CD14-positive monocyte (primary cell): ENCODE measurements around the gene NEK6. TPM values are rescaled to one million over a fixed set of nuclear protein-coding genes. Genes with fewer than 3 reads are reported as not detected.

ENCODE experiments used
- DNase-seq, 3 donors: peaks; one replicate each; pipeline ENCODE4 v3.0.0-alpha.2; 2011 to 2022
- H2AFZ ChIP-seq: 2 replicates; pipeline ENCODE4 v1.6.0; 2012; ENCODE audit warnings: mild to moderate bottlenecking, low read depth, low read length, inconsistent platforms; ENCODE audit not compliant: insufficient read depth, poor library complexity, severe bottlenecking
- H3K27ac ChIP-seq, 2 donors: 1 replicate in 1 of 2; 2 replicates in 1 of 2; pipeline ENCODE4 v1.5.1; 2012 to 2013; ENCODE audit warnings: low read length in 2 of 2, control low read depth in 1 of 2, inconsistent platforms in 1 of 2, low read depth in 1 of 2, mild to moderate bottlenecking in 1 of 2
- H3K27me3 ChIP-seq, 2 donors: one replicate each; pipeline versions ENCODE4 v1.6.0 to v1.6.1; 2011 to 2013; ENCODE audit warnings: low read length in 2 of 2; ENCODE audit not compliant: control insufficient read depth in 2 of 2, insufficient read depth in 2 of 2
- H3K36me3 ChIP-seq, 2 donors: replicated peaks in 1 of 2; 1 replicate in 1 of 2; 2 replicates in 1 of 2; pipeline versions ENCODE4 v1.5.1 to v1.6.1; 2012 to 2013; ENCODE audit warnings: low read length in 2 of 2, control low read depth in 1 of 2, inconsistent platforms in 1 of 2, mild to moderate bottlenecking in 1 of 2; ENCODE audit not compliant: insufficient read depth in 2 of 2, control insufficient read depth in 1 of 2
- H3K4me1 ChIP-seq, 2 donors: 1 replicate in 1 of 2; 2 replicates in 1 of 2; pipeline versions ENCODE4 v1.5.1 to v1.6.1; 2012 to 2013; ENCODE audit warnings: low read length in 2 of 2, control low read depth in 1 of 2, inconsistent platforms in 1 of 2, mild to moderate bottlenecking in 1 of 2, moderate library complexity in 1 of 2; ENCODE audit not compliant: insufficient read depth in 2 of 2, control insufficient read depth in 1 of 2
- H3K4me2 ChIP-seq: replicated peaks from 2 replicates; pipeline ENCODE3; 2012; ENCODE audit warnings: low read length, moderate library complexity, mild to moderate bottlenecking; ENCODE audit not compliant: poor library complexity, severe bottlenecking; ENCODE audit errors: extremely low read depth
- H3K4me3 ChIP-seq, 3 experiments: fragments of 200-600 bp in 1 of 3; sonication (generic) in 1 of 3; replicated peaks in 1 of 3; 1 replicate in 2 of 3; 2 replicates in 1 of 3; pipeline ENCODE4 v1.5.1; 2011 to 2013; ENCODE audit warnings: low read length in 3 of 3, mild to moderate bottlenecking in 3 of 3, control low read depth in 2 of 3, low read depth in 2 of 3, inconsistent platforms in 1 of 3, moderate library complexity in 1 of 3
- H3K79me2 ChIP-seq: 2 replicates; pipeline ENCODE4 v1.6.0; 2012; ENCODE audit warnings: mild to moderate bottlenecking, control low read depth, inconsistent platforms, low read length, moderate library complexity; ENCODE audit not compliant: insufficient read depth
- H3K9ac ChIP-seq: 2 replicates; pipeline ENCODE4 v1.6.0; 2017; ENCODE audit warnings: low read length, mild to moderate bottlenecking; ENCODE audit not compliant: insufficient read depth, poor library complexity, severe bottlenecking
- H3K9me3 ChIP-seq, 2 donors: replicated peaks in 1 of 2; 1 replicate in 1 of 2; 2 replicates in 1 of 2; pipeline versions ENCODE4 v1.5.1 to v1.6.1; 2012 to 2013; ENCODE audit warnings: low read length in 2 of 2, control low read depth in 1 of 2; ENCODE audit not compliant: control insufficient read depth in 1 of 2, insufficient read depth in 1 of 2
- H4K20me1 ChIP-seq: 2 replicates; pipeline ENCODE4 v1.6.0; 2012; ENCODE audit warnings: mild to moderate bottlenecking, low read length, control low read depth, moderate library complexity; ENCODE audit not compliant: insufficient read depth
- H3K27ac Mint-ChIP-seq, 7 donors: one replicate each; pipeline ENCODE4 v1.8.0; 2020; ENCODE audit warnings: mild to moderate bottlenecking in 7 of 7, mixed read lengths in 7 of 7, moderate library complexity in 6 of 7, inconsistent platforms in 2 of 7
- H3K27me3 Mint-ChIP-seq, 3 donors: one replicate each; pipeline ENCODE4 v1.8.0; 2021 to 2022; ENCODE audit warnings: low read depth in 3 of 3, mild to moderate bottlenecking in 3 of 3, mixed read lengths in 3 of 3, moderate library complexity in 3 of 3, inconsistent platforms in 1 of 3
- H3K36me3 Mint-ChIP-seq, 2 donors: one replicate each; pipeline ENCODE4 v1.8.0; 2020; ENCODE audit warnings: mixed read lengths in 2 of 2, inconsistent platforms in 1 of 2, mild to moderate bottlenecking in 1 of 2
- H3K4me1 Mint-ChIP-seq: one replicate; pipeline ENCODE4 v1.8.0; 2020; ENCODE audit warnings: mild to moderate bottlenecking, mixed read lengths
- H3K4me3 Mint-ChIP-seq, 2 donors: one replicate each; pipeline ENCODE4 v1.8.0; 2020; ENCODE audit warnings: mild to moderate bottlenecking in 2 of 2, mixed read lengths in 2 of 2, moderate library complexity in 1 of 2
- H3K9me3 Mint-ChIP-seq, 7 donors: one replicate each; pipeline ENCODE4 v1.8.0; 2020 to 2022; ENCODE audit warnings: mixed read lengths in 7 of 7, mild to moderate bottlenecking in 6 of 7, moderate library complexity in 6 of 7, inconsistent platforms in 2 of 7
- CTCF ChIP-seq: fragments of 200-600 bp; IDR thresholded peaks from one replicate; pipeline ENCODE4 v1.8.0; 2022; ENCODE audit warnings: antibody characterized with exemption, mild to moderate bottlenecking
- WGBS: methylation state at CpG from one replicate; pipeline ENCODE4 v1.1.5; 2013; ENCODE audit warnings: missing lambda C conversion rate; ENCODE audit not compliant: insufficient coverage; 5-methylcytosine and 5-hydroxymethylcytosine counted together
- intact Hi-C, 2 donors: fragments of 100-400 bp; cut with micrococcal nuclease; formaldehyde crosslinking; loops; one replicate each; pipeline versions ENCODE4 v1.15.0 to v1.15.1; 2023
- polyA plus RNA-seq, 3 donors: library from polyadenylated mRNA; depleted of rRNA in 1 of 3; unstranded in 2 of 3; stranded (reverse) in 1 of 3; fragments of 300-500 nt in 2 of 3; fragments of >200 nt in 1 of 3; fragmentation: Illumina TruSeq in 2 of 3; gene quantifications; 1 replicate in 2 of 3; 2 replicates in 1 of 3; pipeline ENCODE4 v1.2.3, GENCODE V29; 2012 to 2021

NEK6 gene
- polyA plus RNA-seq, 3 donors = 26.1 to 46.0 (median 35.8) TPM

- Histone ChIP-seq H3K9me3 (no peaks in the 10 kb centered on the region), H3K27me3 (no peaks in the 10 kb centered on the region), H4K20me1 (peaks cover 100% of the 10 kb centered on the region), H3K4me2 (no peak overlapping the region), H2AFZ (no peak overlapping the region), H3K79me2 (peaks cover 100% of the 10 kb centered on the region), H3K9ac (no peak overlapping the region), H3K4me3 (no peak overlapping the region), H3K27ac (peak overlapping the region; percentile 51 to 59), H3K4me1 (peaks cover 85 to 91% of the 10 kb centered on the region in 2 donors), H3K36me3 (peaks cover 4 to 13% of the 10 kb centered on the region in 2 donors)
- H3K27me3 Mint-ChIP-seq = peaks cover 0 to 3% (median 1%) of the 10 kb centered on the region in 3 donors
- peaks cover 92% of the 10 kb centered on the region for H3K4me1 Mint-ChIP-seq
- peak overlapping the region in 1 of 2 donors; percentile 6 for H3K4me3 Mint-ChIP-seq
- H3K9me3 Mint-ChIP-seq = no peaks in the 10 kb centered on the region
- intact Hi-C loops = loop anchor here in 1 of 2 donors (2.0 kb wide), 1 partner anchor 23 kb away; no protein-coding TSS in a partner anchor
- H3K27ac Mint-ChIP-seq = peak overlapping the region; percentile 73 to 91 (median 86)
- WGBS = 5% methylated on average over 11 of the region's 15 CpGs
- peak; percentile 76 to 89 (median 87) for DNase-seq
- peaks cover 8 to 32% of the 10 kb centered on the region in 2 donors for H3K36me3 Mint-ChIP-seq
- no peak for TF ChIP-seq CTCF
Measured at GRCh38 chr9:124281931-124282371, 24.2 kb downstream of the NEK6 start.

- no peak for TF ChIP-seq CTCF
- peaks cover 7 to 17% of the 10 kb centered on the region in 2 donors for H3K36me3 ChIP-seq
- no peak overlapping the region for H3K4me2 ChIP-seq
- peaks cover 88 to 92% of the 10 kb centered on the region in 2 donors for H3K4me1 ChIP-seq
- no peak overlapping the region for H2AFZ ChIP-seq
- peaks cover 100% of the 10 kb centered on the region for H4K20me1 ChIP-seq
- peaks cover 100% of the 10 kb centered on the region for H3K79me2 ChIP-seq
- peak overlapping the region; percentile 51 to 59 for H3K27ac ChIP-seq
- Mint-ChIP-seq H3K36me3 (peaks cover 12 to 38% of the 10 kb centered on the region in 2 donors), H3K9me3 (no peaks in the 10 kb centered on the region), H3K4me1 (peaks cover 92% of the 10 kb centered on the region), H3K27me3 (peaks cover 0 to 3% (median 1%) of the 10 kb centered on the region in 3 donors), H3K27ac (peak overlapping the region; percentile 73 to 91 (median 86)), H3K4me3 (peak overlapping the region in 1 of 2 donors; percentile 6)
- no peaks in the 10 kb centered on the region for H3K9me3 ChIP-seq
- H3K4me3 ChIP-seq = no peak overlapping the region
- intact Hi-C loops = loop anchor here in 1 of 2 donors (2.0 kb wide), 1 partner anchor 24 kb away; no protein-coding TSS in a partner anchor
- H3K27me3 ChIP-seq = no peaks in the 10 kb centered on the region
- no peak for DNase-seq
- 48% methylated on average over 17 of the region's 20 CpGs for WGBS
- no peak overlapping the region for H3K9ac ChIP-seq
Measured at GRCh38 chr9:124282442-124283227, 24.9 kb downstream of the NEK6 start.
